Astrocyte of the cerebellum (primary cell): ENCODE results near the gene STK24.
"Not testable (repeated sequence)": the region's sequence is repeated elsewhere in the genome, so short reads cannot be mapped to it uniquely, and the experiment has no call there.

Experiments
- DNase-seq: peaks from one replicate; pipeline ENCODE4 v3.0.0-alpha.2; 2011; ENCODE audit warnings: low read depth
- H3K4me3 ChIP-seq: 2 replicates; pipeline ENCODE4 v1.5.1; 2011; ENCODE audit warnings: mild to moderate bottlenecking, low read depth, low read length, moderate library complexity
- CTCF ChIP-seq: IDR thresholded peaks from 2 replicates; pipeline ENCODE4 v1.5.1; 2012; ENCODE audit warnings: low read length, low read depth, moderate library complexity, mild to moderate bottlenecking; ENCODE audit errors: missing control alignments
- in situ Hi-C: cut with HindIII; loops from 2 replicates; pipeline ENCODE4 v1.10.0; 2017; ENCODE audit warnings: low sequenced_read_pairs

Gene STK24

GRCh38 chr13:98576963-98577835, at the start of gene STK24:
Gene STK24, minus strand, starts transcription at chr13:98577107. Its CDS starts 321 bp downstream, at chr13:98576786.
- TF ChIP-seq CTCF = no peak
- peak within 1 kb of the TSS; percentile 80 for H3K4me3 ChIP-seq
- in situ Hi-C loops = no loop called here
- DNase-seq = peak; percentile 55

GRCh38 chr13:98626298-98626935, 49.5 kb upstream of the STK24 start:
- TF ChIP-seq CTCF = no peak
- in situ Hi-C loops = no loop called here
- H3K4me3 ChIP-seq = no peak overlapping the region
- no peak for DNase-seq

- DNase-seq, in situ Hi-C loops, H3K4me3 ChIP-seq: not testable (repeated sequence)
These were observed 47.7 kb upstream of the STK24 start for GRCh38 chr13:98624589-98624988.

- no peak overlapping the region for H3K4me3 ChIP-seq
- in situ Hi-C loops = no loop called here
- no peak for DNase-seq
- TF ChIP-seq CTCF = no peak
These were observed 46.0 kb upstream of the STK24 start for GRCh38 chr13:98622931-98623331.

GRCh38 chr13:98619556-98619955, 42.6 kb upstream of the STK24 start:
- no peak overlapping the region for H3K4me3 ChIP-seq
- no peak for DNase-seq
- TF ChIP-seq CTCF = no peak
- in situ Hi-C loops = no loop called here

- DNase-seq, in situ Hi-C loops, H3K4me3 ChIP-seq: not testable (repeated sequence)
These were observed 38.7 kb upstream of the STK24 start for GRCh38 chr13:98615595-98615994.

GRCh38 chr13:98613591-98613990, 36.7 kb upstream of the STK24 start:
- in situ Hi-C loops = no loop called here
- H3K4me3 ChIP-seq = no peak overlapping the region
- TF ChIP-seq CTCF = no peak
- no peak for DNase-seq
